Astrocyte of the spinal cord (primary cell): Measurements from ENCODE around the gene PMPCB.

ENCODE experiments used
- DNase-seq: peaks from one replicate; pipeline ENCODE4 v3.0.0; 2011; ENCODE audit warnings: low read depth, low spot score
- H3K4me3 ChIP-seq: 2 replicates; pipeline ENCODE4 v1.5.1; 2011; ENCODE audit warnings: low read depth, mild to moderate bottlenecking, low read length, moderate library complexity
- CTCF ChIP-seq: IDR thresholded peaks from 2 replicates; pipeline ENCODE4 v1.5.1; 2012; ENCODE audit warnings: low read depth, mild to moderate bottlenecking, low read length, inconsistent platforms
- in situ Hi-C: cut with HindIII; loops from 2 replicates; pipeline ENCODE4 v1.10.0; 2017; ENCODE audit warnings: low sequenced_read_pairs

The PMPCB gene

GRCh38 chr7:103314852-103315251 lies 17.6 kb downstream of the PMPCB start:
- H3K4me3 ChIP-seq: no peak overlapping the region
- no peak for DNase-seq
- in situ Hi-C loops: no loop called here
- TF ChIP-seq CTCF: no peak

- no peak for TF ChIP-seq CTCF
- H3K4me3 ChIP-seq: no peak overlapping the region
- in situ Hi-C loops: no loop called here
- no peak for DNase-seq
Observed at GRCh38 chr7:103316380-103316941, 19.2 kb downstream of the PMPCB start.

- in situ Hi-C loops: no loop called here
- TF ChIP-seq CTCF: no peak
- H3K4me3 ChIP-seq: no peak overlapping the region
- no peak for DNase-seq
Observed at GRCh38 chr7:103317009-103317408, 19.8 kb downstream of the PMPCB start.

GRCh38 chr7:103325744-103326143 lies 28.5 kb downstream of the PMPCB start:
- no peak for DNase-seq
- H3K4me3 ChIP-seq: no peak overlapping the region
- in situ Hi-C loops: no loop called here
- TF ChIP-seq CTCF: no peak

GRCh38 chr7:103336761-103337160 lies 39.5 kb downstream of the PMPCB start:
- DNase-seq: no peak
- no peak overlapping the region for H3K4me3 ChIP-seq
- in situ Hi-C loops: no loop called here
- TF ChIP-seq CTCF: no peak

GRCh38 chr7:103338864-103339263 lies 41.6 kb downstream of the PMPCB start:
- no peak for DNase-seq
- H3K4me3 ChIP-seq: no peak overlapping the region
- in situ Hi-C loops: no loop called here
- TF ChIP-seq CTCF: no peak

- H3K4me3 ChIP-seq: no peak overlapping the region
Observed at GRCh38 chr7:103341466-103341865, 44.2 kb downstream of the PMPCB start.

More at GRCh38 chr7:103341466-103341865, 44.2 kb downstream of the PMPCB start:
- in situ Hi-C loops: no loop called here
- DNase-seq: no peak
- TF ChIP-seq CTCF: no peak
